ENCODE results near the gene LYPD6B. TPM values are rescaled to one million over a fixed set of nuclear protein-coding genes. Genes with fewer than 3 reads are reported as not detected.

LYPD6B gene
- total RNA-seq, 1 donor from 2014 or later = 0.58 TPM

- DNase-seq (no peak), ATAC-seq (ENCODE audit: low read depth) (no peak)
- Mint-ChIP-seq H3K36me3 (ENCODE audit: low read depth) (no peaks in the 10 kb centered on the region), H3K4me1 (no peaks in the 10 kb centered on the region), H3K9me3 (no peaks in the 10 kb centered on the region), H3K27me3 (peaks cover 6% of the 10 kb centered on the region), H3K4me3 (no peak overlapping the region), H3K27ac (no peak overlapping the region)
- POLR2A ChIA-PET = no interaction called here
- TF ChIP-seq CTCF (IDR thresholded peaks at IDR 0.05) = no peak
- CTCF ChIA-PET = no interaction called here
- intact Hi-C loops (cut with micrococcal nuclease) = no loop called here
Measured at GRCh38 chr2:149178612-149179011, 140.1 kb downstream of the LYPD6B start.

- Mint-ChIP-seq H3K36me3 (ENCODE audit: low read depth) (no peaks in the 10 kb centered on the region), H3K4me1 (no peaks in the 10 kb centered on the region), H3K9me3 (no peaks in the 10 kb centered on the region), H3K27me3 (peaks cover 6% of the 10 kb centered on the region), H3K4me3 (no peak overlapping the region), H3K27ac (no peak overlapping the region)
- intact Hi-C loops (cut with micrococcal nuclease) = no loop called here
- TF ChIP-seq CTCF (IDR thresholded peaks at IDR 0.05) = no peak
- DNase-seq (no peak), ATAC-seq (ENCODE audit: low read depth) (no peak)
- POLR2A ChIA-PET = no interaction called here
- CTCF ChIA-PET = no interaction called here
Measured at GRCh38 chr2:149180226-149180875, 141.9 kb downstream of the LYPD6B start.

DNA sequence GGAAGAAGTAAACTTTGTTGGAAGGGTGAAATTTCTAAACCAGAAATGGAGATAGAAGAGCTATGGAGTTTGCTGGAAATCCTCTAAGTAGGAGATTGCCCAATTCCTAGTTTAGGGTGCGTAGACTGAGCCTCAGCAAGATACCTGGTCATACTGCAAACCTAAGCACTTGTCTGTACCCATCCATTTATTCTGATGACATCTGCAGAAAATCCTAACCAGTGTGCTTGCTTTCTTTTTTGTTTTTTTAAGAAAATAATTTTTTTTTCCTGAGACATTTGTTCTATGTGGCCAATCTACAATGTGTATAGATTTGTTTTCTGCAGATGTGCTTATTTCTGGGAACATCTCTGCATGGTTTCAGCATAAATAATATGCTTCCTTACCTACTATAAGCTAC lies 144.7 kb downstream of the LYPD6B start:
- ChIA-PET CTCF (no interaction called here), POLR2A (no interaction called here)
- intact Hi-C loops (cut with micrococcal nuclease) = no loop called here
- Mint-ChIP-seq H3K4me1 (peaks cover 2% of the 10 kb centered on the region), H3K27ac (no peak overlapping the region), H3K9me3 (no peaks in the 10 kb centered on the region), H3K4me3 (no peak overlapping the region), H3K36me3 (ENCODE audit: low read depth) (no peaks in the 10 kb centered on the region), H3K27me3 (peaks cover 1% of the 10 kb centered on the region)
- no peak for TF ChIP-seq CTCF (IDR thresholded peaks at IDR 0.05)
- DNase-seq (no peak), ATAC-seq (ENCODE audit: low read depth) (no peak)

DNA sequence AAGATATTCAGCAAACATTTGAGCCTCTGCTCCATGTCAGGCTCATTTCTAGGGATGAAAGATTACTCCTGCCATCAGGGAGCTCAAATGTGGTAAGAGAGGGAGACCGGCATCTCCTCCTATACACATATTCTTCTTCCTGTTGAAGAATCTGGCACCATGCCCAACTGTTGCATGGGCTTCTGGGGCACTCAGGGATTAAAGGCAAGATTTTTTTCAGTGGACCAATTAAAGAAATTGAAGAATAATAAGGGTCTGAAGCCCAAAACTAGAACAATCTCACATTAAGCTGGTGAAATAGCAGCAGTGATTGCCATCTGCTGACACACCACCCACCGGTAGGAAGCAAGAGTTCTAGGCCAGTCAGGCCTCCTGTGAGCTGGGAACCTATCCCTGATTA lies 146.5 kb downstream of the LYPD6B start:
- Mint-ChIP-seq H3K4me1 (peaks cover 2% of the 10 kb centered on the region), H3K27me3 (no peaks in the 10 kb centered on the region), H3K36me3 (ENCODE audit: low read depth) (no peaks in the 10 kb centered on the region), H3K9me3 (no peaks in the 10 kb centered on the region), H3K27ac (no peak overlapping the region), H3K4me3 (no peak overlapping the region)
- TF ChIP-seq CTCF (IDR thresholded peaks at IDR 0.05) = no peak
- intact Hi-C loops (cut with micrococcal nuclease) = no loop called here
- POLR2A ChIA-PET = no interaction called here
- no peak for ATAC-seq (ENCODE audit: low read depth)
- CTCF ChIA-PET = no interaction called here
- no peak for DNase-seq

- TF ChIP-seq CTCF (IDR thresholded peaks at IDR 0.05) = no peak
- CTCF ChIA-PET = no interaction called here
- Mint-ChIP-seq H3K27me3 (no peaks in the 10 kb centered on the region), H3K9me3 (no peaks in the 10 kb centered on the region), H3K27ac (no peak overlapping the region), H3K36me3 (ENCODE audit: low read depth) (no peaks in the 10 kb centered on the region), H3K4me3 (no peak overlapping the region), H3K4me1 (peaks cover 2% of the 10 kb centered on the region)
- POLR2A ChIA-PET = no interaction called here
- no peak for DNase-seq
- ATAC-seq (ENCODE audit: low read depth) = no peak
- intact Hi-C loops (cut with micrococcal nuclease) = no loop called here
Measured at GRCh38 chr2:149185942-149186490, 147.5 kb downstream of the LYPD6B start.
